HG03457 (cell line): ENCODE data around the gene SLC1A7.

ENCODE experiments used
- ATAC-seq: cut with Tn5 transposase; IDR thresholded peaks from one replicate; pipeline ENCODE4 v1.9.1; 2021; ENCODE audit warnings: moderate number of reproducible peaks; ENCODE audit not compliant: unreplicated experiment

SLC1A7 gene

DNA sequence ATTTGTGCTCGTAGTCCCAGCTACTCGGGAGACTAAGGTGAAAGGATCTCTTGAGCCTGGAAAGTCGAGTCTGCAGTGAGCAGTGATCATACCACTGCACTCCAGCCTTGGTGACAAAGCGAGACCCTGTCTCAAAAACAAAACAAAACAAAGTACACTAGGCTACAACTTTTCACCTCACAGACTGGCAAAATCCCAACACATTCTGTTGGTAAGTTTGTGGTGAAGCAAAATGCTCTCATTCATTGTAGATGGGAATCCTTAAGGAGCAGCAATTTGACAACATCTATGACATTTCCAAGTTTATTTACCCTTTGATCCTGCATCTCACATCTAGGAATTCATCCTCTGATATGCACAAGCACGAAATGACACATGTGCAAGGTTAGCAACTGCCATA, 20.2 kb upstream of the SLC1A7 start:
- no peak for ATAC-seq

DNA sequence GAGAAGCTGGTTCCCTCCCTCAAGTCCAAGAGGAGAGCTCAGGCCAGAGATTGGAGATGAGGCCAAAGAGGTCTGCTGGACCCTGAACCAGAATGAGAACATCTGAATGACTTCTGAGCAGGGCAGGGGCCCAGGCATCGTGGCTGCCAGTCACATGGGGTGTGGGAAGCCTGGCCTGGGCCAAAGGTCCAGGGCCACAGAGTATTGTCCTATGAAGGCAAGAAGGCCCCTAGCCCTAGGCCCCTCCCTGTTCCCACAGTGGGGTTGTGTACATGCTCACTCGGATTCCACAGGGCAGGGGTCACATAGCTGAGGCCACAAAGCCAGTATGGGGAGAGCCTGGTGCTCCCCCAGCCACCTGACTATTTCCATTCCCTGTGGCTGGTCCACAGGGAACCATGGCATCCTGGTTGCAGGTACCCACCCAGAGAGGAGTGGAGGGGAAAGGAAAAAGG, 18.5 kb upstream of the SLC1A7 start:
- no peak for ATAC-seq

DNA sequence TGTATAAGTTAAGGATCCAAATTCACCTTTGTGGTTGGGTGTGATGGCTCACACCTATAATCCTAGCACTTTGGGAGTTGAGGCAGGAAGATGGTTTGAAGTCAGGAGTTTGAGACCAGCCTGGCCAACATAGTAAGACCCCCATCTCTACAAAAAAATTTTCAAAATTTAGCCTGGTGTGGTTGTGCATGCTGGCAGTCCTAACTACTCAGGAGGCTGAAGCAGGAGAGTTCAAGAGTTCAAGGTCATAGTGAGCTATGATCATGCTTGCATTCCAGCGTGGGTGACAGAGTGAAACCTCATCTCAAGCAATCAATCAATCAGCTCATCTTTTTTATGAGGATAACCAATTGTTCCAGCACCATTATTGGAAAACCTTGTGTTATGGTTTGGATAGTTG, 16.5 kb upstream of the SLC1A7 start:
- no peak for ATAC-seq

- no peak for ATAC-seq
Observed at GRCh38 chr1:53156783-53157182, 14.3 kb upstream of the SLC1A7 start.

- no peak for ATAC-seq
Observed at GRCh38 chr1:53155945-53156344, 13.5 kb upstream of the SLC1A7 start.

GRCh38 chr1:53155534-53155933, 13.1 kb upstream of the SLC1A7 start:
- no peak for ATAC-seq

DNA sequence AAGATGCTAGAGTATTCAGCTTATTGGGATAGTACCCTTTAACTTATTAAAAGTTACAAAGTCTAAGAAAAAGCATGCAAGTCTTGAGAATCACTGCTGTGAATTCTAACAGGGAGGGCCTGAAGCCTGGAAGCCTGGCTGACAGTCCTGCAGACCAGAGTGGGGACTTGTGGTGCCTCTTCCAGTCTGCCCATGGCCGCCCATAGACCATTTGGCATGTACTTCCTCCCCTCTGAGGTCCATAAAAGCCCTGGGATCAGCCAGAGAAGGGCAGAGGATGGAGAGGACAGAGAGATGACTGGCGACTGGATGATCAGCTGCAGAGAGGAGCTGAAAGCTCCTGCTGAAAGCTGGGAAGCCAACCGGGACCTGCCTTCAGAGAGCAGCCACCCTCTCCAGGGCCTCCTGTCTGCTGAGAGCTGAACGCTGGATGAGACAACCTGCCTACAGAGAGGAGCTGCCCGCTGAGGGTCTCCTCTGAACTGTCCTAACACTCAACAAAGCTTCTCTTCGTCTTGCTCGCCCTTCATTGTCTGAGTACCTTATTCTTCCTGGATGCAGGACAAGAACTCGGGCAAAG, 12.5 kb upstream of the SLC1A7 start:
- ATAC-seq, result no peak

DNA sequence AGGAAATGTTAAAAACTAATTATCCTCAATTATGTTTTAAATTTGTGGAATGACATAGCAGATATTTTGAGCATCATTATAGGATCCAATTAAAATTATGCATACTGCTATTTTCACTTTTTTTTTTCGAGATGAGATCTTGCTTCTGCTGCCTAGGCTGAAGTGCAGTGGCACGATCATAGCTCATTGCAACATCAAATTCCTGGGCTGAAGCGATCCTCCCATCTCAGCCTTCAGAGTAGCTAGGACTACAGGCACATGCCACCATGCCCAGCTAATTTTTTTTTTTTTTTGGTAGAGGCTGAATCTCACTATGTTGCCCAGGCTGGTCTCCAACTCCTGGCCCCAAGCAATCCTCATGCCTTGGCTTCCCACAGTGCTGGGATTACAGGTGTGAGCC, 11.3 kb upstream of the SLC1A7 start:
- ATAC-seq, result no peak

DNA sequence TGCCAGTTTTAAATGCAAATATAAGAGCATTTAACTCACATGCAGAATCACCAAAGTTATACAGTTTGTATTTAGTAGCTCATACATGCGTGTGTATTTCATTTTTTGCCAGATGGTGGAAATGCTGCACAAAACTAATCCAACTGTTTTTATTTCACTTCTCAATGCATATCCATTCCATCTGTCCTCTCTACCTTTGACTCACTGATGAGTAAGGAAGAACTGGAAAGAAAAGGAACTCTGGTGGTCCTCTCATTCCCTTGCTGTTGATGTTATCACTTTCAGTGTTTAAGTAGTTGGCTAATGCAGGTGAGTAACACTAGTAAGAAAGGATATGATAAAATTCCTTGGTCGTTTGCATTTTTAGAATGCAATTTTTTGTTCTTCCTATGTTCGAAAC, 5.7 kb upstream of the SLC1A7 start:
- no peak for ATAC-seq

DNA sequence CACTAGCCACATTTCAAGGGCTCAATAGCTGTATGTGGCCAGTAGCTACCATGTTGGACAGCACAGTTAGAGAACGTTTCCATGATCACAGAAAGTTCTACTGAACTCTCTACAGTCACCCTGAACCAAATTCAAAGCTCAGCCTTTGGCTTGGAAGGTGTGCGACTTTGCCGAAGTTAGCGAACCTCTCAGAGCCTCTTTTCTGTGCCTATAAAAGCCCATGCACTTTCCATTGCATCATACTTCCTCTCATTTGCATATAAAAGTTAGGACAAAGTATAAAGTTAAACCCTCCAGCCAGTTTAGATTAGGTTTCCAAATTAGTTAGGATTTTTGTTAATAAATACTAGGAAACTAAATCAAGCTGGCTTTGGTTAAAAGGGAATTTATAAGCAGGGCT, 4.7 kb upstream of the SLC1A7 start:
- no peak for ATAC-seq

GRCh38 chr1:53145942-53146708, 3.7 kb upstream of the SLC1A7 start:
- no peak for ATAC-seq

GRCh38 chr1:53145619-53145941, 3.1 kb upstream of the SLC1A7 start:
- no peak for ATAC-seq

DNA sequence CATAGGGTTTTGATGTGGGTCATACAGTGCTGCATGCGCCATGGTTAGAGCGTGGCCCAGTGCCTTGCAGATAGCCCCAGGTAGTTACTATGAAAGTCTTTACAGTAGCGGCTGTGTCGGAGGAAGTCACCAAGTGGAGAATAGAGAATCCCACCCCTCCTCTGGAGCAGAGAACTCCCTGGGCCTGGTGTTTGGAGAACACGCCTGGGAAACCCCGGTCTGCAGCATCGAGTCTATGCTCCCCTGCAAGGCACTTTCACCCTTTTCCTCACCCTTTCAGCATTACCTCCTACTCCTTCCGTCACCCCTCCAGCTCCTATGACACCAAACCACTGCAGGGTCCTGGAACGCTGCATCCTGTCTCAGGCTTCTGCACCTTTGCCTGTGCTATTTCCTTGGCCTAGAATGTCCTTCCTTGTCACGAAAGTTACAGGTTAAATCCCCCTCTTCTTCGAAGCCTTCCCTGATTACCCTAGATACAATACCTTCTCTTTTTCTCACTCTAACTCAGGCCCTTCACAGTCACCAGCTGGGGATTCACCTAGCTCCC, 2.7 kb upstream of the SLC1A7 start:
- ATAC-seq, result no peak

DNA sequence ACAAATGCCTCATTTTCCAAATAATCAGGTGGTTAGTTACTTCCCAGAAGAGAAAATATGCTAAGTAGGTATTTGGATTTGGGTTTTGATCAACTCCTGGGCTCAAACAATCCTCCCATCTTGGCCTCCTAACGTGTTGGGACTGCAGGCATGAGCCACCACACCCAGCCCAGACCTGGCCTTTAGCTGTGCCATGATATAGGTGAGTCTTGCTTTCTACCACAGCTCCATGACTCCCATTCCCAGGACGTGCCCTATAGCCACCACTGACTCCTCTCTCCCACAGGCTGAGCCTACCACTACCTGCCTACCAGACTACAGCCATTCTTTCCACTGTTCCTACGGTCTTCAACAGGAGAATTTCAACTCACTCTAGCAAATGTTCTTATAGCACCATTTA, 1.8 kb upstream of the SLC1A7 start:
- ATAC-seq, result no peak

- no peak for ATAC-seq
Observed at GRCh38 chr1:53143527-53143926, 1.1 kb upstream of the SLC1A7 start.

GRCh38 chr1:53141487-53142055, 867 bp downstream of the SLC1A7 start:
- no peak for ATAC-seq

DNA sequence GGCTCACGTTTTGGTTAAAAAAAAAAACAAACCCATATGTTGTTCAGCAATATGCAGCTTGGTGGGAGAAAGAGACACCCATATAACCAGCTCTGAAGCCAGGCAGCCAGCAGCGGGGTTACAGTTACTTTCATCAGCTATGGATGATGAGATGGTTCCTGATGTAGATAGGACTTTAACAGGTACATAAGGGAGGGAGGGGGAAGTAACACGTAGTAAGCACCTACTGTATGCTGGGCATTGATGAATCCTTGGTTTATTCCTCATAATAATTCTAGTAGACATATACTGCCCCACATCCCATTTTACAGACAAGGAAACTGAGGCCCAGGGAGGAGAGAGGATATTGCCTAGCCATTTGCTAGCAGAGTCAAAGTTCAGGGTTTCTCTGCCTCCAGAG, 2.0 kb downstream of the SLC1A7 start:
- no peak for ATAC-seq

- ATAC-seq, result no peak
Observed at GRCh38 chr1:53139951-53140361, 2.5 kb downstream of the SLC1A7 start.

DNA sequence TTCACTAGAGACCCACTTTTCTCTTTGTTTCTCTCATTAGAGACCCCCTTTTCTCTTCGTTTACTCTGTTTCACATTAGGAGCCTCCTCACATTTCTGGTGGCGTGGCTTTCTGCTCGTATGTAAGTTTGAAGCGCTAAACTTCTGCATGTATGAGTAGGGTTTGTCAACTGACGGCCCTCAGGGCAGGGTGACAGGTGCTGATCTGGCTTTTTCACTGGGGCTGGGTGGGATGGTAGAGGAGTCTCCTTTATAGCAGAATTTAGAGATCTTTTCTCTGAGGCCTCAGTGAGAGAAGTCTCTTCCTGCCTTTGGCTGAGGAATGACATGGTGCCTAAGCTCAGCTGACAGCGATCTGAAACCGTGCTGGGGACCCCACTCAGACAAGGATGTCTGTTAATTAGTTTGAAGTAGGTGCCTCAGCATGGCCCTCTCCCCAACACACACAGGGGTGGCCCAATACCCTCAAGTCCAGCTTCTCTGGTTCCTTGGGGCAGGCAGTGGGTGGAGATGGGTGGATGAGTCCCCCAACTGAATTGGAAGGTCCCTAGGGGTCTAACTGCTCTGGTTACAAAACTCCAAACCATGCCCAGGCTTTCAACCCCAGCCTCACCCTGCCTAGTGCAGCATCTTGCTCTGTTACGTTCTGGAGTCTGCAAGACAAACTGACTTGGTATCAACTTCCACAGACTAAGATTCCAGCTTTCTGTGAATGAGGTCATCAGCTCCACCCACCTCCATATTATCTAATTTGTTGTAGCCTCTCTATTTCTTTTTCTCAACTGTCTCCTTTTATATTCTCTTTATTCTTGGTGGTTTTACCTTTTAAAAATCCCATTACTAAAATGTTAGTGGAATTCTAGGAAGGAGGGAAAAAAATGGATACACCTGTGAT, 3.2 kb downstream of the SLC1A7 start:
- ATAC-seq, result no peak

DNA sequence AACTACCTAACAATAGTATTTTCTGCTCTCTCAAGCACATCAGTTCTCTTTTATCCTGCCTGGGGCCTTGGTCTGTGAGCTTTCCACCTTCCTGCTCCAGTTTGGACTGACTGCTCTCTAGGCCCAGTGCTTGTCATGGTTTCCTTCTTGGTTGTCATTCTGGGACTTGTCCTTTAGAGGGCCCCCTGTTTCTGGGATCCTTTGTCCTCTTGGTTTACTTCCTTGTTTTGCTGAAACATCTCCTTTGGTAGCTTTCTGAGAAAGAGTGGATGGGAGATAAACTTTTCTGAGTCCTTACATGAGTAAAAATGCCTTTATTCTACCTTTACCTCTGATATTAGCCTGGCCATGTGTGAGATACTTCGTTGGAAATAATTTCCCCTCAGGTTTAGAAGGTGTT, 4.7 kb downstream of the SLC1A7 start:
- no peak for ATAC-seq

GRCh38 chr1:53135735-53136114, 6.7 kb downstream of the SLC1A7 start:
- no peak for ATAC-seq
